K562 (cell line): ENCODE measurements around the gene C15orf62.

Source experiments
- CBX2 ChIP-seq: fragments of 200-600 bp; sonication (generic); IDR thresholded peaks from one replicate; pipeline ENCODE4 v1.6.1; 2012; ENCODE audit warnings: mild to moderate bottlenecking, low read length, inconsistent platforms; ENCODE audit not compliant: insufficient read depth, poor library complexity, severe bottlenecking
- EZH2 ChIP-seq: IDR thresholded peaks from 2 replicates; pipeline ENCODE4 v1.6.1; 2012; ENCODE audit warnings: low read depth, mild to moderate bottlenecking, inconsistent platforms, low read length, borderline replicate concordance
- KLF6 ChIP-seq: fragments of 250-450 bp; sonication (Bioruptor Pico); IDR thresholded peaks from 2 replicates; pipeline ENCODE4 v1.4.0; 2020; ENCODE audit warnings: mild to moderate bottlenecking, moderate library complexity, borderline replicate concordance
- MTA1 ChIP-seq: fragments of 450-650 bp; IDR thresholded peaks from 2 replicates; pipeline ENCODE4 v1.6.1; 2017; ENCODE audit warnings: borderline replicate concordance
- NFE2 ChIP-seq: IDR thresholded peaks from 2 replicates; pipeline ENCODE4 v1.6.1; 2014; ENCODE audit warnings: antibody characterized with exemption, low read depth
- POLR2A ChIP-seq: fragments of 450-650 bp; conservative IDR thresholded peaks from 2 replicates; pipeline ENCODE4 v1.6.1; 2016
- POLR2AphosphoS5 ChIP-seq: IDR thresholded peaks from 2 replicates; pipeline ENCODE4 v1.6.1; 2011; ENCODE audit warnings: mild to moderate bottlenecking, low read depth, low read length, moderate library complexity; ENCODE audit not compliant: control insufficient read depth, insufficient read depth
- SAFB ChIP-seq: fragments of 200-400 bp; formaldehyde crosslinking; IDR thresholded peaks from 2 replicates; pipeline ENCODE4 v1.6.1; 2017; ENCODE audit warnings: low read depth, low read length, borderline replicate concordance
- TF ChIP-seq, protein P1 (sequence below), 3 experiments: IDR thresholded peaks in 2 of 3; conservative IDR thresholded peaks in 1 of 3; 2 replicates each; pipeline ENCODE4 v1.5.1; 2011 to 2012; ENCODE audit warnings: low read length in 3 of 3, mild to moderate bottlenecking in 3 of 3, control low read depth in 2 of 3, improper control_type of control experiment in 1 of 3, inconsistent platforms in 1 of 3, low read depth in 1 of 3, mixed read lengths in 1 of 3, moderate library complexity in 1 of 3; ENCODE audit not compliant: insufficient read depth in 2 of 3
- TF ChIP-seq, protein P2 (sequence below): sonication (generic); formaldehyde crosslinking; IDR thresholded peaks from 2 replicates; pipeline ENCODE4 v1.9.0; 2022; ENCODE audit warnings: mild to moderate bottlenecking, missing genetic modification reagents
- TF ChIP-seq, protein P3 (sequence below): fragments of 250-450 bp; sonication (Bioruptor Pico); IDR thresholded peaks from 2 replicates; pipeline ENCODE4 v1.8.0; 2021; ENCODE audit warnings: moderate library complexity, mild to moderate bottlenecking, inconsistent platforms
- TF ChIP-seq, protein P4 (sequence below), 2 experiments: fragments of 450-650 bp in 1 of 2; sonication (generic) in 1 of 2; formaldehyde crosslinking in 1 of 2; IDR thresholded peaks in 1 of 2; conservative IDR thresholded peaks in 1 of 2; 2 replicates each; pipeline versions ENCODE4 v1.6.1 to v1.8.1; 2016 to 2023; ENCODE audit warnings: mild to moderate bottlenecking in 2 of 2, moderate library complexity in 2 of 2, inconsistent platforms in 1 of 2, missing genetic modification reagents in 1 of 2
- TF ChIP-seq, protein P5 (sequence below): conservative IDR thresholded peaks from 2 replicates; pipeline ENCODE4 v1.6.1; 2011; ENCODE audit warnings: low read depth, mild to moderate bottlenecking, low read length; ENCODE audit not compliant: control insufficient read depth
- TF ChIP-seq, protein P6 (sequence below): sonication (generic); formaldehyde crosslinking; IDR thresholded peaks from 2 replicates; pipeline ENCODE4 v1.8.1; 2023; ENCODE audit warnings: missing genetic modification reagents, mild to moderate bottlenecking, borderline replicate concordance

DNA sequence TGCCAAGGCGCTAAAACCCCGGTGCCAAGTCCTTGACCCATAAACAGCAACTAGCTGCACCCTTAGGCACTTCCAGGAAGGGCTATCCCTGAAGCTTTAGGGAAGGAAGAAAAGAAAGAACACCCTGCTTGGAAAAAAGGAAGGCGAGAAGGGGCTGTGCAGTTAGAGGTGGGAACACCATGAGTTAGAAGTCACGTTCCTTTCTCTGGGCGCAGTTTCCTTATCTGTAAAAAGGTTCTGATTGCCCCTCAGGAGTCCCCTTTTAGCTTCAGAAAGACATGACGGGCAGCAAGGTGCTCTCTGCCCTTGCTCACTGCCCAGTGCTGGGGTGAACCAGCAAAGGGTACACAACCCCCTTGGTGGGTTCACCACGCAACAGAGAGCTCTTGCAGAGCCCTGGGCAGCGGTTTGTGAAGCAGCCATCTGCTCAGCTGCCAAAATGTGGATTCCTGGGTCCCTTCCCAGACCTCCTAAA is 5.1 kb upstream of the C15orf62 start:
- no peak for TF ChIP-seq KLF6 (CRISPR knock-in tag)
- TF ChIP-seq, protein P1, sequence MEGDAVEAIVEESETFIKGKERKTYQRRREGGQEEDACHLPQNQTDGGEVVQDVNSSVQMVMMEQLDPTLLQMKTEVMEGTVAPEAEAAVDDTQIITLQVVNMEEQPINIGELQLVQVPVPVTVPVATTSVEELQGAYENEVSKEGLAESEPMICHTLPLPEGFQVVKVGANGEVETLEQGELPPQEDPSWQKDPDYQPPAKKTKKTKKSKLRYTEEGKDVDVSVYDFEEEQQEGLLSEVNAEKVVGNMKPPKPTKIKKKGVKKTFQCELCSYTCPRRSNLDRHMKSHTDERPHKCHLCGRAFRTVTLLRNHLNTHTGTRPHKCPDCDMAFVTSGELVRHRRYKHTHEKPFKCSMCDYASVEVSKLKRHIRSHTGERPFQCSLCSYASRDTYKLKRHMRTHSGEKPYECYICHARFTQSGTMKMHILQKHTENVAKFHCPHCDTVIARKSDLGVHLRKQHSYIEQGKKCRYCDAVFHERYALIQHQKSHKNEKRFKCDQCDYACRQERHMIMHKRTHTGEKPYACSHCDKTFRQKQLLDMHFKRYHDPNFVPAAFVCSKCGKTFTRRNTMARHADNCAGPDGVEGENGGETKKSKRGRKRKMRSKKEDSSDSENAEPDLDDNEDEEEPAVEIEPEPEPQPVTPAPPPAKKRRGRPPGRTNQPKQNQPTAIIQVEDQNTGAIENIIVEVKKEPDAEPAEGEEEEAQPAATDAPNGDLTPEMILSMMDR (IDR thresholded peaks at IDR 0.05 in 2 of 3, conservative IDR thresholded peaks at IDR 0.05 in 1 of 3; ENCODE audit: insufficient read depth in 2 of 3, low read depth in 1 of 3, low read length in 3 of 3): no peak
- TF ChIP-seq MTA1: no peak
- TF ChIP-seq CBX2: no peak
- no peak for TF ChIP-seq POLR2A
- TF ChIP-seq, protein P2, sequence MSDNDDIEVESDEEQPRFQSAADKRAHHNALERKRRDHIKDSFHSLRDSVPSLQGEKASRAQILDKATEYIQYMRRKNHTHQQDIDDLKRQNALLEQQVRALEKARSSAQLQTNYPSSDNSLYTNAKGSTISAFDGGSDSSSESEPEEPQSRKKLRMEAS (CRISPR knock-in tag): no peak
- TF ChIP-seq SAFB: no peak
- TF ChIP-seq, protein P3, sequence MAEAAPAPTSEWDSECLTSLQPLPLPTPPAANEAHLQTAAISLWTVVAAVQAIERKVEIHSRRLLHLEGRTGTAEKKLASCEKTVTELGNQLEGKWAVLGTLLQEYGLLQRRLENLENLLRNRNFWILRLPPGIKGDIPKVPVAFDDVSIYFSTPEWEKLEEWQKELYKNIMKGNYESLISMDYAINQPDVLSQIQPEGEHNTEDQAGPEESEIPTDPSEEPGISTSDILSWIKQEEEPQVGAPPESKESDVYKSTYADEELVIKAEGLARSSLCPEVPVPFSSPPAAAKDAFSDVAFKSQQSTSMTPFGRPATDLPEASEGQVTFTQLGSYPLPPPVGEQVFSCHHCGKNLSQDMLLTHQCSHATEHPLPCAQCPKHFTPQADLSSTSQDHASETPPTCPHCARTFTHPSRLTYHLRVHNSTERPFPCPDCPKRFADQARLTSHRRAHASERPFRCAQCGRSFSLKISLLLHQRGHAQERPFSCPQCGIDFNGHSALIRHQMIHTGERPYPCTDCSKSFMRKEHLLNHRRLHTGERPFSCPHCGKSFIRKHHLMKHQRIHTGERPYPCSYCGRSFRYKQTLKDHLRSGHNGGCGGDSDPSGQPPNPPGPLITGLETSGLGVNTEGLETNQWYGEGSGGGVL: no peak
- TF ChIP-seq POLR2AphosphoS5: no peak
- TF ChIP-seq, protein P4, sequence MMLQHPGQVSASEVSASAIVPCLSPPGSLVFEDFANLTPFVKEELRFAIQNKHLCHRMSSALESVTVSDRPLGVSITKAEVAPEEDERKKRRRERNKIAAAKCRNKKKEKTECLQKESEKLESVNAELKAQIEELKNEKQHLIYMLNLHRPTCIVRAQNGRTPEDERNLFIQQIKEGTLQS (IDR thresholded peaks at IDR 0.05): no peak
- TF ChIP-seq, protein P4 (CRISPR knock-in tag; conservative IDR thresholded peaks at IDR 0.05): no peak
- TF ChIP-seq, protein P5, sequence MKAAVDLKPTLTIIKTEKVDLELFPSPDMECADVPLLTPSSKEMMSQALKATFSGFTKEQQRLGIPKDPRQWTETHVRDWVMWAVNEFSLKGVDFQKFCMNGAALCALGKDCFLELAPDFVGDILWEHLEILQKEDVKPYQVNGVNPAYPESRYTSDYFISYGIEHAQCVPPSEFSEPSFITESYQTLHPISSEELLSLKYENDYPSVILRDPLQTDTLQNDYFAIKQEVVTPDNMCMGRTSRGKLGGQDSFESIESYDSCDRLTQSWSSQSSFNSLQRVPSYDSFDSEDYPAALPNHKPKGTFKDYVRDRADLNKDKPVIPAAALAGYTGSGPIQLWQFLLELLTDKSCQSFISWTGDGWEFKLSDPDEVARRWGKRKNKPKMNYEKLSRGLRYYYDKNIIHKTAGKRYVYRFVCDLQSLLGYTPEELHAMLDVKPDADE: no peak
- no peak for TF ChIP-seq EZH2
- no peak for TF ChIP-seq NFE2
- TF ChIP-seq, protein P6, sequence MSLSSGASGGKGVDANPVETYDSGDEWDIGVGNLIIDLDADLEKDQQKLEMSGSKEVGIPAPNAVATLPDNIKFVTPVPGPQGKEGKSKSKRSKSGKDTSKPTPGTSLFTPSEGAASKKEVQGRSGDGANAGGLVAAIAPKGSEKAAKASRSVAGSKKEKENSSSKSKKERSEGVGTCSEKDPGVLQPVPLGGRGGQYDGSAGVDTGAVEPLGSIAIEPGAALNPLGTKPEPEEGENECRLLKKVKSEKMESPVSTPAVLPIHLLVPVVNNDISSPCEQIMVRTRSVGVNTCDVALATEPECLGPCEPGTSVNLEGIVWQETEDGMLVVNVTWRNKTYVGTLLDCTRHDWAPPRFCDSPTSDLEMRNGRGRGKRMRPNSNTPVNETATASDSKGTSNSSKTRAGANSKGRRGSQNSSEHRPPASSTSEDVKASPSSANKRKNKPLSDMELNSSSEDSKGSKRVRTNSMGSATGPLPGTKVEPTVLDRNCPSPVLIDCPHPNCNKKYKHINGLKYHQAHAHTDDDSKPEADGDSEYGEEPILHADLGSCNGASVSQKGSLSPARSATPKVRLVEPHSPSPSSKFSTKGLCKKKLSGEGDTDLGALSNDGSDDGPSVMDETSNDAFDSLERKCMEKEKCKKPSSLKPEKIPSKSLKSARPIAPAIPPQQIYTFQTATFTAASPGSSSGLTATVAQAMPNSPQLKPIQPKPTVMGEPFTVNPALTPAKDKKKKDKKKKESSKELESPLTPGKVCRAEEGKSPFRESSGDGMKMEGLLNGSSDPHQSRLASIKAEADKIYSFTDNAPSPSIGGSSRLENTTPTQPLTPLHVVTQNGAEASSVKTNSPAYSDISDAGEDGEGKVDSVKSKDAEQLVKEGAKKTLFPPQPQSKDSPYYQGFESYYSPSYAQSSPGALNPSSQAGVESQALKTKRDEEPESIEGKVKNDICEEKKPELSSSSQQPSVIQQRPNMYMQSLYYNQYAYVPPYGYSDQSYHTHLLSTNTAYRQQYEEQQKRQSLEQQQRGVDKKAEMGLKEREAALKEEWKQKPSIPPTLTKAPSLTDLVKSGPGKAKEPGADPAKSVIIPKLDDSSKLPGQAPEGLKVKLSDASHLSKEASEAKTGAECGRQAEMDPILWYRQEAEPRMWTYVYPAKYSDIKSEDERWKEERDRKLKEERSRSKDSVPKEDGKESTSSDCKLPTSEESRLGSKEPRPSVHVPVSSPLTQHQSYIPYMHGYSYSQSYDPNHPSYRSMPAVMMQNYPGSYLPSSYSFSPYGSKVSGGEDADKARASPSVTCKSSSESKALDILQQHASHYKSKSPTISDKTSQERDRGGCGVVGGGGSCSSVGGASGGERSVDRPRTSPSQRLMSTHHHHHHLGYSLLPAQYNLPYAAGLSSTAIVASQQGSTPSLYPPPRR (CRISPR knock-in tag): no peak
